ENCODE data around the gene ARMC6.

The ARMC6 gene

DNA sequence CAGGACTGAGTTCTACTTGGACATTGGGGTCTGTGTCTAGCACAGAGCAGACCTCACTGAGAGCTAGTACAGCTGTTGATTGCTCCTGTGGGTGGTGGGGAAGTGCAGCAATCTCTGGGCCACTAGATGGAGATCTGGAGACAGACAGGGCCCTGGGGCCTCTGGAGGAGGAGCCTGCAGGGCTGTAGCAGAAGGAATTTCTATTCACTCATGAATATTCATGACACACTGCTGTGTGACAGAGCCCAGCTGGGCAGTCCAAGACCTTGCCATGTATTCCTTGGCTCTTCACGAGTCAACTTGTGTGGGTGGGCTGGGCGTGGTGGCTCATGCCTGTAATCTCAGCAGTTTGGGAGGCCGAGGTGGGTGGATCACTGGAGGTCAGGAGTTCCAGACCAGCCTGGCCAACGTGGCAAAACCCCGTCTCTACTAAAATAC lies 37.6 kb upstream of the ARMC6 start:
- no peak overlapping the region for H3K4me3 ChIP-seq (ENCODE audit: low read depth, low read length)
- TF ChIP-seq MYC (IDR thresholded peaks at IDR 0.05; ENCODE audit: low read depth, low read length): no peak
- TF ChIP-seq, protein P1, sequence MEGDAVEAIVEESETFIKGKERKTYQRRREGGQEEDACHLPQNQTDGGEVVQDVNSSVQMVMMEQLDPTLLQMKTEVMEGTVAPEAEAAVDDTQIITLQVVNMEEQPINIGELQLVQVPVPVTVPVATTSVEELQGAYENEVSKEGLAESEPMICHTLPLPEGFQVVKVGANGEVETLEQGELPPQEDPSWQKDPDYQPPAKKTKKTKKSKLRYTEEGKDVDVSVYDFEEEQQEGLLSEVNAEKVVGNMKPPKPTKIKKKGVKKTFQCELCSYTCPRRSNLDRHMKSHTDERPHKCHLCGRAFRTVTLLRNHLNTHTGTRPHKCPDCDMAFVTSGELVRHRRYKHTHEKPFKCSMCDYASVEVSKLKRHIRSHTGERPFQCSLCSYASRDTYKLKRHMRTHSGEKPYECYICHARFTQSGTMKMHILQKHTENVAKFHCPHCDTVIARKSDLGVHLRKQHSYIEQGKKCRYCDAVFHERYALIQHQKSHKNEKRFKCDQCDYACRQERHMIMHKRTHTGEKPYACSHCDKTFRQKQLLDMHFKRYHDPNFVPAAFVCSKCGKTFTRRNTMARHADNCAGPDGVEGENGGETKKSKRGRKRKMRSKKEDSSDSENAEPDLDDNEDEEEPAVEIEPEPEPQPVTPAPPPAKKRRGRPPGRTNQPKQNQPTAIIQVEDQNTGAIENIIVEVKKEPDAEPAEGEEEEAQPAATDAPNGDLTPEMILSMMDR (IDR thresholded peaks at IDR 0.05; ENCODE audit: low read depth, low read length): peak; percentile 65
- DNase-seq (ENCODE audit: low read depth): peak; percentile 72

DNA sequence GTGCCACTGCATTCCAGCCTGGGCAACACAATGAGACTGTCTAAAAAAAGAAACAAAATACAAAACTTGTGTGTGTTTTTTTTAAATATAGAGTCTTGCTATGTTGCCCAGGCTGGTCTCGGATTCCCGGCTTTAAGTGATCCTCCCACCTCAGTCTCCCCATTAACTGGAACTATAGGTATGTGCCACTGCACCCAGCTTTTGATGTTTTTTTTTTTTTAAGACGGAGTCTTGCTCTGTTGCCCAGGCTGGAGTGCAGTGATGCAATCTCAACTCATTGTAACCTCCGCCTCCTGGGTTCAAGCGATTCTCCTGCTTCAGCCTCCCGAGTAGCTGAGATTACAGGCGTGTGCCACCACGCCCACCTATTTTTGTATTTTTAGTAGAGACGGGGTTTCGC lies 37.1 kb upstream of the ARMC6 start:
- H3K4me3 ChIP-seq (ENCODE audit: low read depth, low read length): no peak overlapping the region
- TF ChIP-seq, protein P1 (IDR thresholded peaks at IDR 0.05; ENCODE audit: low read depth, low read length): no peak
- no peak for TF ChIP-seq MYC (IDR thresholded peaks at IDR 0.05; ENCODE audit: low read depth, low read length)
- TF ChIP-seq, protein P2, sequence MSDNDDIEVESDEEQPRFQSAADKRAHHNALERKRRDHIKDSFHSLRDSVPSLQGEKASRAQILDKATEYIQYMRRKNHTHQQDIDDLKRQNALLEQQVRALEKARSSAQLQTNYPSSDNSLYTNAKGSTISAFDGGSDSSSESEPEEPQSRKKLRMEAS (IDR thresholded peaks at IDR 0.05; ENCODE audit: low read depth, low read length): no peak
- no peak for TF ChIP-seq POLR2A (IDR thresholded peaks at IDR 0.05; ENCODE audit: extremely low read depth, insufficient read length)
- DNase-seq (ENCODE audit: low read depth): no peak

DNA sequence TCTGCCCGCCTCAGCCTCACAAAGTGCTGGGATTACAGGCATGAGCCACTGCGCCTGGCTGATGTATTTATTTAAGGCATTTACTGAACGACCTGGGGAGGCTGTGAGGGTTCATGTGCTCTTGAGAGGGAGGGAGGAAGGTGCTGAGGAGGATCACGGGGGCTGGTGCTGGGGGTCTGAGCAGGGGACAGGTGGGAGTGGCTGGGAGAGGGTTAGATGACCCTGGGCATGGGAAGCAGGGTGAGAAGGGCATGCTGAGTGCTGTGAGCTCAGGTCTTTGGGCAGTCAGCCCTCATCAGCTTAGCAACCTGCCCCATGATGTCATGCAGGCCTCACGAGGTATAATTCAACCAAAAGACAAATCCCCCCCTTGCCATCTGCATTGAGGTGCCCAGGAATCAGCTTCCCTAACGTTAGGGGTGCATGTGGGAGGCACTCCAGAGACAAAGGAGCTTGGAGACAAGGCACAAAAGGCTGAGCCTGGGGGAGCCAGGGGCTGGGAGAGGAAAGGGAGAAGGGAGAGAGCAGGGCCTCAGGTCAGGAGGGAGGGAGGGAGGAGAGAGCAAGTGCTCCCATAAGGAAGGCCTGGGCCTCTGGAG lies 36.5 kb upstream of the ARMC6 start:
- no peak for DNase-seq (ENCODE audit: low read depth)
- H3K4me3 ChIP-seq (ENCODE audit: low read depth, low read length): no peak overlapping the region

DNA sequence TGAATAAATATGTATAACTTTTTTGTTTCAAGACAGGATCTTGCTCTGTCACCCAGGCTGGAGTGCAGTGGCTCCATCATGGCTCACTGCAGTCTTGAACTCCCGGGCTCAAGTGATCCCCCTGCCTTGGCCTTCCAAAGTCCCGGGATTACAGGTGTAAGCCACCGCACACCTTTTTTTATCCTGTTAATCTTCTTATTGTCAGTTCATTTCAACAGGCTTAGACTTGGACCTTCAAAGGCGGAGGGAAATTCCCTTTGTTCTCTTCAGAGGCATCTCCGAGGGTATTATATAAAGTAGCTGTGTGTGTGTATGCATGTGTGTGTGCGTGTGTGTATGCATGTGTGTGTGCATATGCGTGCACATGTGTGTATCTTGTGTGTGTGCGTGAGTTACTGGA lies 35.1 kb upstream of the ARMC6 start:
- no peak for TF ChIP-seq MYC (IDR thresholded peaks at IDR 0.05; ENCODE audit: low read depth, low read length)
- TF ChIP-seq, protein P2 (IDR thresholded peaks at IDR 0.05; ENCODE audit: low read depth, low read length): no peak
- TF ChIP-seq, protein P1 (IDR thresholded peaks at IDR 0.05; ENCODE audit: low read depth, low read length): no peak
- TF ChIP-seq POLR2A (IDR thresholded peaks at IDR 0.05; ENCODE audit: extremely low read depth, insufficient read length): no peak
- H3K4me3 ChIP-seq (ENCODE audit: low read depth, low read length): no peak overlapping the region
- no peak for DNase-seq (ENCODE audit: low read depth)

More for the DNA sequence above, 36.5 kb upstream of the ARMC6 start:
- TF ChIP-seq MYC (IDR thresholded peaks at IDR 0.05; ENCODE audit: low read depth, low read length) (no peak), POLR2A (IDR thresholded peaks at IDR 0.05; ENCODE audit: extremely low read depth, insufficient read length) (no peak)
- TF ChIP-seq, protein P1 (IDR thresholded peaks at IDR 0.05; ENCODE audit: low read depth, low read length): no peak
- TF ChIP-seq, protein P2 (IDR thresholded peaks at IDR 0.05; ENCODE audit: low read depth, low read length): no peak

DNA sequence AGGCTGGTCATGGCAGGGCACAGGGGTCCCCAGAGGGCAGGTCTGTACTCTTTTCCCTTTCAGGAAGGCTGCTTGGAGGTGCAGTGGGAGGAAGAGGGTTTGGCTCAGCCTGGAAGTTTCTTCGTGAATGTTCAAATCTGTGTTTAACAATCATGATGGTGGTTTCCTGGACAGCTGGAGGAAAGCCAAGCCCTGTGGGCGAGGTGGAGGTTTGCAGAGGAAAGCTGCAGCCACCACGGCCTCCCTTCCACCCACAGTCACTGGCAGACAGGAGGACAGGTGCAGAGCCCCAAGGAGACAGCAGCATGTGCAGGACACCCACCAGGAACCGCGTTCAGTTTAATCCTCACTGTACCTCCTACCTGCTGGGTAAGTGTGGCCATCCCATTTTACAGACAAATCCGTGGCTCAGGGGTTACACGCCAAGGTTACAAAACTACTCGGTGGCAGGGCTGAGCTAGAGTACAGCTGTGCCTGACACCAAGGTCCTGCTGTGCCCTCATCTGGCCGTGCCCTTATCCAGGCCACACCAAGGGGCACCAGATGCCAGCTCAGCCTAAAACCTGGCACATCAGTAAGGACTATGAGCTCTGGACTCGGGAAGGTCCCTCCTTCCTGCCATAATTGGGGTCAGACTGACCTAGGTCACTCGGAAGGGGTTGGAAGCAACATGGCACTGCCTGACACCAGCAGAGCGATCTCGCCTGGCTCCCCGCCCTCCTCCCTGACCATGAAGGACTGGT lies 34.2 kb upstream of the ARMC6 start:
- no peak overlapping the region for H3K4me3 ChIP-seq (ENCODE audit: low read depth, low read length)
- TF ChIP-seq, protein P1 (IDR thresholded peaks at IDR 0.05; ENCODE audit: low read depth, low read length): no peak
- TF ChIP-seq MYC (IDR thresholded peaks at IDR 0.05; ENCODE audit: low read depth, low read length): no peak
- TF ChIP-seq, protein P2 (IDR thresholded peaks at IDR 0.05; ENCODE audit: low read depth, low read length): no peak
- TF ChIP-seq POLR2A (IDR thresholded peaks at IDR 0.05; ENCODE audit: extremely low read depth, insufficient read length): no peak
- DNase-seq (ENCODE audit: low read depth): no peak

Measured in NB4 (cell line).